DMS 273 (cell line): ENCODE data around the gene TAF7.
"Not testable (repeated sequence)": the region's sequence is repeated elsewhere in the genome, so short reads cannot be mapped to it uniquely, and the experiment has no call there.

Experiments used
- DNase-seq: peaks from one replicate; lab custom pipeline; 2025; ENCODE audit not compliant: unreplicated experiment; lab: John Stamatoyannopoulos, UW

Gene TAF7

GRCh38 chr5:141340781-141341354 is 20.3 kb upstream of the TAF7 start:
- not testable (repeated sequence) for DNase-seq

GRCh38 chr5:141338538-141339306 is 18.1 kb upstream of the TAF7 start, which contains the start of gene PCDHGA2:
TSS of gene PCDHGA2 (plus strand) at chr5:141338760.
- DNase-seq = peak; percentile 38

GRCh38 chr5:141332571-141332970 is 12.0 kb upstream of the TAF7 start:
- DNase-seq = not testable (repeated sequence)

- peak; percentile 51 for DNase-seq
These were observed 9.9 kb upstream of the TAF7 start, which contains the start of gene PCDHGA1 for GRCh38 chr5:141330299-141331080. TSS of gene PCDHGA1 (plus strand) at chr5:141330514.

GRCh38 chr5:141328231-141328630 is 7.6 kb upstream of the TAF7 start:
- DNase-seq = no peak

- no peak for DNase-seq
These were observed 5.7 kb upstream of the TAF7 start for GRCh38 chr5:141326088-141326854.

- DNase-seq = no peak
These were observed 1.7 kb upstream of the TAF7 start for GRCh38 chr5:141322261-141322660.

- DNase-seq = no peak
These were observed 885 bp downstream of the TAF7 start for GRCh38 chr5:141319699-141320098.

GRCh38 chr5:141319202-141319601 is 1.4 kb downstream of the TAF7 start:
- DNase-seq = no peak

GRCh38 chr5:141316963-141317362 is 3.6 kb downstream of the TAF7 start:
- DNase-seq = not testable (repeated sequence)

- no peak for DNase-seq
These were observed 6.9 kb downstream of the TAF7 start for GRCh38 chr5:141313711-141314110.

- DNase-seq = no peak
These were observed 14.0 kb downstream of the TAF7 start for GRCh38 chr5:141306630-141307029.

- no peak for DNase-seq
These were observed 16.8 kb downstream of the TAF7 start, which contains the start of gene SLC25A2 for GRCh38 chr5:141303756-141304155. TSS of gene SLC25A2 (minus strand) at chr5:141304049. CDS start at chr5:141303865, 184 bp downstream.

- no peak for DNase-seq
These were observed 22.2 kb downstream of the TAF7 start for GRCh38 chr5:141298376-141298775.

GRCh38 chr5:141272906-141273305 is 47.7 kb downstream of the TAF7 start:
- peak; percentile 53 for DNase-seq

GRCh38 chr5:141269195-141269594 is 51.4 kb downstream of the TAF7 start:
- DNase-seq = no peak
